Cardiac muscle cell (in vitro differentiated cells and primary cell): ENCODE data around the gene JAGN1. TPM values are rescaled to one million over a fixed set of nuclear protein-coding genes. Genes with fewer than 3 reads are reported as not detected.

Experiments
- DNase-seq, 2 donors: peaks; one replicate each; pipeline versions ENCODE4 v3.0.0 to v3.0.0-alpha.2; 2010 to 2017; ENCODE audit warnings: low read depth in 1 of 2, low spot score in 1 of 2
- H3K27ac ChIP-seq: fragments of 200-600 bp; sonication (generic); 2 replicates; pipeline ENCODE4 v1.5.1; 2016
- H3K27me3 ChIP-seq: fragments of 200-600 bp; sonication (generic); 2 replicates; pipeline ENCODE4 v1.6.0; 2016; ENCODE audit warnings: control low read depth
- H3K36me3 ChIP-seq: fragments of 200-600 bp; sonication (generic); 2 replicates; pipeline ENCODE4 v1.5.1; 2016; ENCODE audit warnings: control low read depth
- H3K4me1 ChIP-seq: fragments of 200-600 bp; sonication (generic); 2 replicates; pipeline ENCODE4 v1.8.1; 2017; ENCODE audit warnings: low read depth, mild to moderate bottlenecking, mixed run types
- H3K4me3 ChIP-seq: fragments of 200-600 bp; sonication (generic); 2 replicates; pipeline ENCODE4 v1.5.1; 2016; ENCODE audit warnings: mild to moderate bottlenecking
- H3K9me3 ChIP-seq: fragments of 200-600 bp; sonication (generic); 2 replicates; pipeline ENCODE4 v1.5.1; 2017; ENCODE audit warnings: low read depth, mild to moderate bottlenecking, control low read depth
- polyA plus RNA-seq: library from polyadenylated mRNA; unstranded; fragments of >200 nt; fragmentation: Nextera tagmentation; extraction: Ambion mirVana; gene quantifications from 2 replicates; pipeline ENCODE4 v1.2.1, GENCODE V29; 2016
- total RNA-seq: library from RNA; depleted of rRNA; stranded (reverse); fragments of >200 nt; gene quantifications from 2 replicates; pipeline ENCODE4 v1.2.3, GENCODE V29; 2016
- TF ChIP-seq, protein P1 (sequence below): IDR thresholded peaks from 2 replicates; pipeline ENCODE4 v1.5.1; 2012; ENCODE audit warnings: low read depth, mild to moderate bottlenecking, low read length

JAGN1 gene
- total and polyA plus RNA-seq, 2 experiments from 2014 or later: 50.6 to 58.0 TPM

DNA sequence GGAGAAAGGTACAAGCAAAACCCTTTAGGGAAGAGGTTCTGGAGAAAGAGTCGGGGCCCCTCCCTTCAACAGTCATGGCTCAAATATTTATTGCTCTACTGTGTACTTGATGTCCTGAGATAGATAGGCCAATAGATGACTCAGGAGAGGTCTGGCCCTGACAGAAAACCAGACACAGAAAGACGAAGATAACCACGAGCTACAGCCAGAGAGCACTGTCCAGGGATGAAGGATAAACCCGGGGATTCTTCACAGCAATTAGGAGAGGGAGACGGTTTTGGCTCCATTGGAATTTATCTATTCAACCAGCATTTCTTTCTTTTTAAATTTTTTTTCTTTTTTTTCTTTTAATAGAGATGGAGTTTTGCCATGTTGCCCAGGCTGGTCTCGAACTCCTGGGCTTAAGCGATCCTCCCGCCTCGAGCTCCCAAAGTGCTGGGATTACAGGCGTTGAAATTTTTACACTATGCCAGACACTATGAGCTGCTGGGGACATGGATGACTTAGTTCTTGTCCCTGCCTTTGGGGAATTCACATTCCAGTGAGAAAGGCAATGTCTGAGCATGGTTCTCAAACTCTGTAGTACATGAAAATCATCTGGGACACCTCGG, 5.8 kb upstream of the JAGN1 start:
- no peaks in the 10 kb centered on the region for H3K9me3 ChIP-seq
- H3K27ac ChIP-seq: no peak overlapping the region
- DNase-seq: peak in 1 of 2 donors; percentile 79
- no peaks in the 10 kb centered on the region for H3K36me3 ChIP-seq
- H3K4me3 ChIP-seq: no peak overlapping the region
- TF ChIP-seq, protein P1, sequence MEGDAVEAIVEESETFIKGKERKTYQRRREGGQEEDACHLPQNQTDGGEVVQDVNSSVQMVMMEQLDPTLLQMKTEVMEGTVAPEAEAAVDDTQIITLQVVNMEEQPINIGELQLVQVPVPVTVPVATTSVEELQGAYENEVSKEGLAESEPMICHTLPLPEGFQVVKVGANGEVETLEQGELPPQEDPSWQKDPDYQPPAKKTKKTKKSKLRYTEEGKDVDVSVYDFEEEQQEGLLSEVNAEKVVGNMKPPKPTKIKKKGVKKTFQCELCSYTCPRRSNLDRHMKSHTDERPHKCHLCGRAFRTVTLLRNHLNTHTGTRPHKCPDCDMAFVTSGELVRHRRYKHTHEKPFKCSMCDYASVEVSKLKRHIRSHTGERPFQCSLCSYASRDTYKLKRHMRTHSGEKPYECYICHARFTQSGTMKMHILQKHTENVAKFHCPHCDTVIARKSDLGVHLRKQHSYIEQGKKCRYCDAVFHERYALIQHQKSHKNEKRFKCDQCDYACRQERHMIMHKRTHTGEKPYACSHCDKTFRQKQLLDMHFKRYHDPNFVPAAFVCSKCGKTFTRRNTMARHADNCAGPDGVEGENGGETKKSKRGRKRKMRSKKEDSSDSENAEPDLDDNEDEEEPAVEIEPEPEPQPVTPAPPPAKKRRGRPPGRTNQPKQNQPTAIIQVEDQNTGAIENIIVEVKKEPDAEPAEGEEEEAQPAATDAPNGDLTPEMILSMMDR: no peak
- H3K27me3 ChIP-seq: no peaks in the 10 kb centered on the region
- no peaks in the 10 kb centered on the region for H3K4me1 ChIP-seq

DNA sequence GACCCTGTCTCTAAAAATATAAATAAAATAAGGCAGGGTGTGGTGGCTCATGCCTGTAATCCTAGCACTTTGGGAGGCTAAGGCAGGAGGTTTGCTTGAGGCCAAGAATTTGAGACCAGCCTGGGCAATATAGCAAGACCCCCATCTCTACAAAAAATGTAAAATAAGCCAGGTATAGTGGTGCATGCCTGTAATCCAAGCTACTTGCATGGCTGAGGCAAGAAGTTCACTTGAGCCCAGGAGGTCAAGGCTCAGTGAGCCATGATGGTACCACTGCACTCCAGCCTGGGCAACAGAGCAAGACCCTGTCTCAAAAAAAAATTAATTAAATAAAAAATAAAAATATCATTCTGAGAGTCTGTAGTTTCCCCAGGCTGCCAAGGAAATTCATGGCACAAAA, 4.1 kb upstream of the JAGN1 start:
- Histone ChIP-seq H3K27ac (no peak overlapping the region), H3K27me3 (no peaks in the 10 kb centered on the region), H3K4me1 (peaks cover 3% of the 10 kb centered on the region), H3K9me3 (no peaks in the 10 kb centered on the region), H3K36me3 (no peaks in the 10 kb centered on the region), H3K4me3 (no peak overlapping the region)
- TF ChIP-seq, protein P1: no peak
- DNase-seq: no peak

DNA sequence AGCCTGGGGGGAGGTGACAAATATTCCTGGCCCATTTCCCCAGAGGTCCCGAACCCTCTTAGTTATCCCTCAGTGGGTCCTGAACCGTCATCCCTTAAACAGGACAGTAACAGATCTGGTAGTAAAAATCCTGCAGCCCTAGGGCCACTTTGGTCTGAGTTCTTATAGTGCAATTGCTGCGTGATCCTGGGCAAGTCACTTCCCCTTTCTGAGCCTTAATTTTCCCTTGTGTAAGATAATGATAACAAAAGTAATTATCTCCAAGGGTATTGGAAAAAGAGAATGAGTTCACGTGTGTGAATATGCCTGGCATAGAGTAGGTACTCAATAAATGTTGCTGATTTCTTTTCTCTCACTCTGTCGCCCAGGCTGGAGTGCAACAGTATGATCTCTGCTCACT, 2.9 kb upstream of the JAGN1 start:
- TF ChIP-seq, protein P1: no peak
- no peak overlapping the region for H3K4me3 ChIP-seq

DNA sequence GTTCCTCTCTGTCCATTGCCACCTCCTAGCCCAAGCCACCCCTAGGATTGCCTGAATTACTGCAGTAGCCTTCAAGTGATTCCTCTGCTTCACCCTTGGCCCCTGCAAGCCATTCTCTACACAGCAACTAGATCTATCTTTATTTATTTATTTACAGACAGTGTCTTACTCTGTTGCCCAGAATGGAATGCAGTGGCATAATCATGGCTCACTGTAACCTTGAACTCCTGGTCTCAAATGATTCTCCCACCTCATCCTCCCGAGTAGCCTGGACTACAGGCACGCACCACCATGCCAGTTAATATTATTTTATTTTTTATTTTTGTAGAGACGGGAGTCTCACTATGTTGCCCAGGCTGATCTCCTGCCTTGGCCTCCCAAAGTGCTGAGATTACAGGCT, 1.9 kb upstream of the JAGN1 start:
- Histone ChIP-seq H3K27ac (no peak overlapping the region), H3K4me3 (no peak overlapping the region), H3K4me1 (peaks cover 6% of the 10 kb centered on the region), H3K9me3 (no peaks in the 10 kb centered on the region), H3K36me3 (no peaks in the 10 kb centered on the region), H3K27me3 (no peaks in the 10 kb centered on the region)
- TF ChIP-seq, protein P1: no peak
- no peak for DNase-seq

More for the DNA sequence above, 2.9 kb upstream of the JAGN1 start:
- Histone ChIP-seq H3K9me3 (no peaks in the 10 kb centered on the region), H3K4me1 (peaks cover 6% of the 10 kb centered on the region), H3K27me3 (no peaks in the 10 kb centered on the region), H3K27ac (no peak overlapping the region), H3K36me3 (no peaks in the 10 kb centered on the region)
- DNase-seq: no peak

DNA sequence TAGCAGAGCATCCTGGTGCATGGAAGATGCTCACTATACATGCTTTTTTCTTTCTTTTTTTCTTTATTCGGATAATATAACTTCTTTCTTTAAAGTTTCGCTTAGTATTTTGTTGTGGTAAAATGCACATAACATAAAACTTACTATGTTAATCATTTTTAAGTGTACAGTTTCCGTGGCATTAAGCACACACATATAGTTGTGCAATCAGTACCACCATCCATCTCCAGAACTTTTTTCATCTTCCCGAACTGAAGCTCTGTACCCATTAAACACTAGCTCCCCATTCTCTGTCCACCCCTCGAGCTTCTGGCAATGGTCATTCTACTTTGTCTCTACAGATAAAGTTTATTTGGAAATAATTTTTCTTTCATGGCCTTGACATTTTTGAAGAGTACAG, 1.0 kb upstream of the JAGN1 start:
- TF ChIP-seq, protein P1: no peak
- H3K27me3 ChIP-seq: no peaks in the 10 kb centered on the region
- no peaks in the 10 kb centered on the region for H3K36me3 ChIP-seq
- no peaks in the 10 kb centered on the region for H3K9me3 ChIP-seq
- no peak for DNase-seq
- H3K27ac ChIP-seq: no peak overlapping the region
- H3K4me1 ChIP-seq: peaks cover 6% of the 10 kb centered on the region
- H3K4me3 ChIP-seq: no peak overlapping the region
